ENCODE measurements around the gene ATRN. TPM values are rescaled to one million over a fixed set of nuclear protein-coding genes. Genes with fewer than 3 reads are reported as not detected.

ATRN gene
- total and polyA plus RNA-seq, 8 donors = 2.9 to 63.9 (median 24.2) TPM

DNA sequence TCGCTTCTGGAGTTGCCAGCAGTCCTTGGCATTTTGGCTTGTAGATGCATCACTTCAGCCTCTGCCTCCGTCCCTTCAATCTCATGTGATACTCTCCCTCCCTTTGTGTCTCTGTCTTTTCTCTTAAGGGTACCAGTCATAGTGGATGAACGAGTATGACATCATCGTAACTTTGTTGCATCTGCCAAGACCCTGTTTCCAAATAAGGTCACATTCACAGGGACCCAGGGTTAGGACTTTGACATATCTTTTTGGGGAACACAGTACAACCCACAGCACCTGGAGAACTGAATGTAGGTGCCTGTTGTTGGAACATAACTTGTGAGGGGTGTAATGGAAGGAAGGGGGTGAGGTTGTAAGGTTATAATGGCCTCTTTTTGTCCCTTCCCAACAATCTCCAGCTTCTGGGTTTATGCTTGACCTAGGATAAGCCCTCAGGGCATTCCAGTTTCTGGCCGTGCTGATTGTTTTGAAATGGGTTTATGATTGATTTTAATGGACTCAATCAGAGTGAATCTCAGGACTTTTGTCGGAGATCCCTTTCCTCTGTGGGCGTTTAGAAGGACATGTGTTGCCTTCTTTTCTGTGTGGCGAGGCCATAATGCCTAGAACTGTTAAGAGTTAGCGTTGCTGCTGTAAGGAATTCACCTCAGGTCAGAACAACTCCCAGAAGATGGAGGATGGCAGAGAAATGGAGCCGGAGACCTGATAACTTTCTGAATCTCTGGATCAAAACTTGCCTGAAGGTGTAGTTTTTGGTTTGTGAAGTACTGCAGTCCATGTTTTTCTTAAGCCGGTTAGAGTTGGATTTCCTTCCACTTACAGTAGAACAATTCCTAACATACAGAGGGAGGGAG is 9.2 kb downstream of the ATRN start:
- no peak overlapping the region for H3K4me3 ChIP-seq
- DNase-seq = no peak
- H3K27ac ChIP-seq = no peak overlapping the region
- intact Hi-C loops (cut with DNase I; ENCODE audit: low total_unique reads) = no loop called here
- H3K4me1 ChIP-seq = peaks cover 4 to 36% (median 18%) of the 10 kb centered on the region in 4 donors
- no peak for TF ChIP-seq EP300 (IDR thresholded peaks at IDR 0.05)
- no peak for TF ChIP-seq POLR2A (IDR thresholded peaks at IDR 0.05)
- TF ChIP-seq, protein P1, sequence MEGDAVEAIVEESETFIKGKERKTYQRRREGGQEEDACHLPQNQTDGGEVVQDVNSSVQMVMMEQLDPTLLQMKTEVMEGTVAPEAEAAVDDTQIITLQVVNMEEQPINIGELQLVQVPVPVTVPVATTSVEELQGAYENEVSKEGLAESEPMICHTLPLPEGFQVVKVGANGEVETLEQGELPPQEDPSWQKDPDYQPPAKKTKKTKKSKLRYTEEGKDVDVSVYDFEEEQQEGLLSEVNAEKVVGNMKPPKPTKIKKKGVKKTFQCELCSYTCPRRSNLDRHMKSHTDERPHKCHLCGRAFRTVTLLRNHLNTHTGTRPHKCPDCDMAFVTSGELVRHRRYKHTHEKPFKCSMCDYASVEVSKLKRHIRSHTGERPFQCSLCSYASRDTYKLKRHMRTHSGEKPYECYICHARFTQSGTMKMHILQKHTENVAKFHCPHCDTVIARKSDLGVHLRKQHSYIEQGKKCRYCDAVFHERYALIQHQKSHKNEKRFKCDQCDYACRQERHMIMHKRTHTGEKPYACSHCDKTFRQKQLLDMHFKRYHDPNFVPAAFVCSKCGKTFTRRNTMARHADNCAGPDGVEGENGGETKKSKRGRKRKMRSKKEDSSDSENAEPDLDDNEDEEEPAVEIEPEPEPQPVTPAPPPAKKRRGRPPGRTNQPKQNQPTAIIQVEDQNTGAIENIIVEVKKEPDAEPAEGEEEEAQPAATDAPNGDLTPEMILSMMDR (IDR thresholded peaks at IDR 0.05) = no peak
- TF ChIP-seq POLR2AphosphoS5 (IDR thresholded peaks at IDR 0.05) = no peak
- 85 to 93% (median 92%) methylated on average over 11 of the region's 11 CpGs for WGBS, 5 donors
- H3K9me3 ChIP-seq = no peaks in the 10 kb centered on the region
- H3K36me3 ChIP-seq = no peaks in the 10 kb centered on the region
- no peaks in the 10 kb centered on the region for H3K27me3 ChIP-seq

DNA sequence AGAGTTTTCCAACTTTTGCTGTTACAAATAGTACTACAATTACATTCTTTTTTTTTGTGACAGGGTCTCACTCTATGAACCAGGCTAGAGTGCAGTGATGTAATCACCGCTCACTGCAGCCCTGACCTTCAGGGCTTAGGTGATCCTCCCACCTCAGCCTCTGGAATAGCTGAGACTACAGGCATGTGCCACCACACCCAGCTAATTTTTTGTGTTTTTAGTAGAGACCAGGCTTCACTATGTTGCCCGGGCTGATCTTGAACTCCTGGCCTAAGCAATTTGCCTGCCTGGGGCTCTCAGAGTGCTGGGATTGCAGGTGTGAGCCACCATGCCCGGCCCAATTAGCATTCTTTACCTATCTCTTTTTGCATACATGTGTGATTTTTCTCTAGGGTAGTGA is 12.5 kb downstream of the ATRN start:
- intact Hi-C loops (cut with DNase I; ENCODE audit: low total_unique reads) = no loop called here
- 72 to 96% (median 86%) methylated on average over 3 of the region's 3 CpGs for WGBS, 5 donors
- no peaks in the 10 kb centered on the region for H3K36me3 ChIP-seq
- H3K4me3 ChIP-seq = no peak overlapping the region
- DNase-seq = no peak
- no peaks in the 10 kb centered on the region for H3K27me3 ChIP-seq
- peaks cover 4 to 23% (median 14%) of the 10 kb centered on the region in 4 donors for H3K4me1 ChIP-seq
- peaks cover 0 to 12% (median 4%) of the 10 kb centered on the region in 4 donors for H3K9me3 ChIP-seq
- TF ChIP-seq POLR2AphosphoS5 (IDR thresholded peaks at IDR 0.05) (no peak), POLR2A (IDR thresholded peaks at IDR 0.05) (no peak), EP300 (IDR thresholded peaks at IDR 0.05) (no peak)
- TF ChIP-seq, protein P1 (IDR thresholded peaks at IDR 0.05) = no peak
- H3K27ac ChIP-seq = no peak overlapping the region

DNA sequence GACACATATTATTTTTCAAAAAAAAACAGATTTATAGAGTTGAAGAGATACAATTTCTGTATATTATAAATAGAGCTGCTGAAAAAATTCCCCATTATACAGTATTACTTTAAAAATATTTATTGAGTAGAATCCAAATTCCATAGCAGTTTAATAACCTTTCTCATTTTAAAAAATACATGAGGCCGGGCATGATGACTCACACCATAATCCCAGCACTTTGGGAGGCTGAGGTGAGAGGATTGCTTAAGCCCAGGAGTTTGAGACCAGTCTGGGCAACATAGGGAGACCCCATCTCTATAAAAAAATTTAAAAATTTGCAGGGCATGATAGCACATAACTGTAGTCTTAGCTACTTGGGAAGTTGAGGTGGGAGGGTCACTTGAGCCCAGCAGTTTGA is 13.0 kb downstream of the ATRN start:
- H3K9me3 ChIP-seq = peaks cover 0 to 12% (median 4%) of the 10 kb centered on the region in 4 donors
- intact Hi-C loops (cut with DNase I; ENCODE audit: low total_unique reads) = no loop called here
- H3K36me3 ChIP-seq = no peaks in the 10 kb centered on the region
- no peaks in the 10 kb centered on the region for H3K27me3 ChIP-seq
- no peak for TF ChIP-seq EP300 (IDR thresholded peaks at IDR 0.05)
- no peak for TF ChIP-seq POLR2A (IDR thresholded peaks at IDR 0.05)
- TF ChIP-seq, protein P1 (IDR thresholded peaks at IDR 0.05) = no peak
- no peak overlapping the region for H3K27ac ChIP-seq
- 62 to 96% (median 83%) methylated on average over 1 of the region's 1 CpG for WGBS, 5 donors
- peaks cover 4 to 22% (median 13%) of the 10 kb centered on the region in 4 donors for H3K4me1 ChIP-seq
- H3K4me3 ChIP-seq = no peak overlapping the region
- no peak for DNase-seq

DNA sequence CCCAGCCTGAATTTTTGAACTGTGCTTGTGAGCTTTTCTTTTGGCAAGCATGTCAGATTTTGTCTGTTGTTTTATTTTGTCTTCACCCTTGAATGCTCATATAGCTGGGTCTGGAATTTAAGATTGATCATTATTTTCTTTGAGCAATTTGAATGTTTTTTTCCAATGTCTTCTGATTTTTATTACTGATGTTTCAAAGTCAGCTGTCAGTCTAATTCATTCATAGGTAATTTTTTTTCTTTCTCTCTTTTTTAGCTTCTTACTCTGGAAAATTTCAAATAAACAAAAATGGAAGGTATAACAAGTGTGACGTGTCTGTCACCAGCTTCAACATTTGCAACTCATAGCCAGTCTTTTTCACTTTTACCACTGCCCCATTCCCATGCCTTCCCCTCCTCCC is 15.1 kb downstream of the ATRN start:
- Histone ChIP-seq H3K9me3 (peaks cover 0 to 12% (median 4%) of the 10 kb centered on the region in 4 donors), H3K27ac (no peak overlapping the region), H3K4me1 (peaks cover 4 to 21% (median 11%) of the 10 kb centered on the region in 4 donors), H3K27me3 (no peaks in the 10 kb centered on the region), H3K36me3 (peaks cover 0 to 8% (median 7%) of the 10 kb centered on the region in 4 donors), H3K4me3 (no peak overlapping the region)
- whole genome bisulfite sequencing, 5 donors = 94 to 100% (median 100%) methylated on average over 1 of the region's 1 CpG
- no peak for TF ChIP-seq POLR2A (IDR thresholded peaks at IDR 0.05)
- no peak for TF ChIP-seq EP300 (IDR thresholded peaks at IDR 0.05)
- TF ChIP-seq POLR2AphosphoS5 (IDR thresholded peaks at IDR 0.05) = no peak
- TF ChIP-seq, protein P1 (IDR thresholded peaks at IDR 0.05) = no peak
- intact Hi-C loops (cut with DNase I; ENCODE audit: low total_unique reads) = no loop called here
- no peak for DNase-seq

Data from stomach (tissue), 9 donors.